HL-60 (cell line): Measurements from ENCODE around the gene SLC30A4.
A peak's percentile ranks its signal among the peaks of the same experiment; 100 is the strongest.

Experiments used
- DNase-seq, 2 experiments: peaks; one replicate each; pipeline ENCODE4 v3.0.0-alpha.2; 2010 to 2020; ENCODE audit warnings: low read depth in 1 of 2, low spot score in 1 of 2
- H3K27ac ChIP-seq: fragments of 250-450 bp; sonication (Bioruptor Pico); replicated peaks from 2 replicates; pipeline ENCODE4 v1.5.1; 2020; ENCODE audit warnings: mild to moderate bottlenecking, moderate library complexity
- H3K27me3 ChIP-seq: fragments of 250-450 bp; sonication (Bioruptor Pico); 2 replicates; pipeline ENCODE4 v1.5.1; 2021; ENCODE audit warnings: mild to moderate bottlenecking, moderate library complexity; ENCODE audit not compliant: insufficient read depth, poor library complexity, severe bottlenecking
- H3K4me3 ChIP-seq: replicated peaks from 2 replicates; pipeline ENCODE4 v1.5.1; 2011; ENCODE audit warnings: mild to moderate bottlenecking, control low read depth, low read length; ENCODE audit not compliant: insufficient read depth
- GABPA ChIP-seq: IDR thresholded peaks from 2 replicates; pipeline ENCODE4 v1.6.1; 2012; ENCODE audit warnings: low read depth
- POLR2AphosphoS5 ChIP-seq: IDR thresholded peaks from 2 replicates; pipeline ENCODE4 v1.6.1; 2012; ENCODE audit warnings: low read depth
- SPI1 ChIP-seq: IDR thresholded peaks from 2 replicates; pipeline ENCODE4 v1.6.1; 2012; ENCODE audit warnings: low read depth, mild to moderate bottlenecking, borderline replicate concordance
- TF ChIP-seq, protein P1 (sequence below): IDR thresholded peaks from 2 replicates; pipeline ENCODE4 v1.6.1; 2012; ENCODE audit warnings: low read depth; ENCODE audit not compliant: insufficient replicate concordance
- TF ChIP-seq, protein P2 (sequence below): IDR thresholded peaks from one replicate; pipeline ENCODE4 v1.5.1; 2011; ENCODE audit warnings: low read length, control low read depth, inconsistent platforms; ENCODE audit not compliant: insufficient read depth

The SLC30A4 gene

DNA sequence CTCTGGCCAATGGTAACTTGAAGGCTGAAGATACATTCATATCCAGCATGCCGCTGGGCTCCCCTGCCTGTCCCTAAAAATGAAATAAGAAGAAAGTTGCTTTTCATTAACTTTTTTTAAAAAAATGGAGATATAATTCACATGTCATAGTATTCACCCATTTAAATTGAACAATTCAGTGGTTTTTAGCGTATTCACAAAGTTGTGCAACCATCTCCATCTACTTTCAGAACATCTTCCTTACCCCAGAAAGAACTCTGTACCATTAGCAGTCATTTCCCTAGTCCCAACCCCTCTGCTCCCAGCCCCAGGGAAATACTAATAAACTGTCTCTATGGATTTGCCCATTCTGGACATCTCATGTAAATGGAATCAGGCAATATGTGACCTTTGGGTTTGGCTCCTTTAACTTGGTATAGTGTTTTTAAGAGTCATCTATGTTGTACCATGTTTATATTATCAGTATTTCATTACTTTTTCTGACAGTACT is 88.4 kb downstream of the SLC30A4 start:
- TF ChIP-seq, protein P1, sequence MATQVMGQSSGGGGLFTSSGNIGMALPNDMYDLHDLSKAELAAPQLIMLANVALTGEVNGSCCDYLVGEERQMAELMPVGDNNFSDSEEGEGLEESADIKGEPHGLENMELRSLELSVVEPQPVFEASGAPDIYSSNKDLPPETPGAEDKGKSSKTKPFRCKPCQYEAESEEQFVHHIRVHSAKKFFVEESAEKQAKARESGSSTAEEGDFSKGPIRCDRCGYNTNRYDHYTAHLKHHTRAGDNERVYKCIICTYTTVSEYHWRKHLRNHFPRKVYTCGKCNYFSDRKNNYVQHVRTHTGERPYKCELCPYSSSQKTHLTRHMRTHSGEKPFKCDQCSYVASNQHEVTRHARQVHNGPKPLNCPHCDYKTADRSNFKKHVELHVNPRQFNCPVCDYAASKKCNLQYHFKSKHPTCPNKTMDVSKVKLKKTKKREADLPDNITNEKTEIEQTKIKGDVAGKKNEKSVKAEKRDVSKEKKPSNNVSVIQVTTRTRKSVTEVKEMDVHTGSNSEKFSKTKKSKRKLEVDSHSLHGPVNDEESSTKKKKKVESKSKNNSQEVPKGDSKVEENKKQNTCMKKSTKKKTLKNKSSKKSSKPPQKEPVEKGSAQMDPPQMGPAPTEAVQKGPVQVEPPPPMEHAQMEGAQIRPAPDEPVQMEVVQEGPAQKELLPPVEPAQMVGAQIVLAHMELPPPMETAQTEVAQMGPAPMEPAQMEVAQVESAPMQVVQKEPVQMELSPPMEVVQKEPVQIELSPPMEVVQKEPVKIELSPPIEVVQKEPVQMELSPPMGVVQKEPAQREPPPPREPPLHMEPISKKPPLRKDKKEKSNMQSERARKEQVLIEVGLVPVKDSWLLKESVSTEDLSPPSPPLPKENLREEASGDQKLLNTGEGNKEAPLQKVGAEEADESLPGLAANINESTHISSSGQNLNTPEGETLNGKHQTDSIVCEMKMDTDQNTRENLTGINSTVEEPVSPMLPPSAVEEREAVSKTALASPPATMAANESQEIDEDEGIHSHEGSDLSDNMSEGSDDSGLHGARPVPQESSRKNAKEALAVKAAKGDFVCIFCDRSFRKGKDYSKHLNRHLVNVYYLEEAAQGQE, result no peak
- no peak for TF ChIP-seq GABPA
- no peak for TF ChIP-seq POLR2AphosphoS5
- TF ChIP-seq, protein P2, sequence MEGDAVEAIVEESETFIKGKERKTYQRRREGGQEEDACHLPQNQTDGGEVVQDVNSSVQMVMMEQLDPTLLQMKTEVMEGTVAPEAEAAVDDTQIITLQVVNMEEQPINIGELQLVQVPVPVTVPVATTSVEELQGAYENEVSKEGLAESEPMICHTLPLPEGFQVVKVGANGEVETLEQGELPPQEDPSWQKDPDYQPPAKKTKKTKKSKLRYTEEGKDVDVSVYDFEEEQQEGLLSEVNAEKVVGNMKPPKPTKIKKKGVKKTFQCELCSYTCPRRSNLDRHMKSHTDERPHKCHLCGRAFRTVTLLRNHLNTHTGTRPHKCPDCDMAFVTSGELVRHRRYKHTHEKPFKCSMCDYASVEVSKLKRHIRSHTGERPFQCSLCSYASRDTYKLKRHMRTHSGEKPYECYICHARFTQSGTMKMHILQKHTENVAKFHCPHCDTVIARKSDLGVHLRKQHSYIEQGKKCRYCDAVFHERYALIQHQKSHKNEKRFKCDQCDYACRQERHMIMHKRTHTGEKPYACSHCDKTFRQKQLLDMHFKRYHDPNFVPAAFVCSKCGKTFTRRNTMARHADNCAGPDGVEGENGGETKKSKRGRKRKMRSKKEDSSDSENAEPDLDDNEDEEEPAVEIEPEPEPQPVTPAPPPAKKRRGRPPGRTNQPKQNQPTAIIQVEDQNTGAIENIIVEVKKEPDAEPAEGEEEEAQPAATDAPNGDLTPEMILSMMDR, result no peak
- TF ChIP-seq SPI1, result no peak
- Histone ChIP-seq H3K27ac (no peak overlapping the region), H3K27me3 (no peaks in the 10 kb centered on the region), H3K4me3 (no peak overlapping the region)
- DNase-seq, result no peak

DNA sequence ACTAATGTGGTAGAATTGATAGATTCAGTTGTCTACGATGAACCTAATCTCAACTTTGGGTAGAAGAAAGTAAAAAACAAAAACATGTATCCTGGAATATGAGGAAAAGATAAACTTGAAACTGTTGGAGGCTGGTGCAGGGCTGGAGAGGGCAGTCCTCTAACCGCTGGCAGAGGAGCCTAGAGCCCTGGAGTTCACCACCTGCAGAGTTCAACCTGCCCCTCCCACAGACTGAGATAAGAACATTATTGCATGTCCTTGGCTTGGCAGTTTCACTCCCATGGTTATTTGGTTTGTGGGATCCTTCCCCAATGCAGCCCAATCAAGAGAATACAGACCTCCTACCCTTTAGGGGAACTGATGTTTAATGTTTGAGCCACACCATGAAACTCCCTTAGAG is 91.0 kb downstream of the SLC30A4 start:
- no peak overlapping the region for H3K27ac ChIP-seq
- H3K27me3 ChIP-seq, result no peaks in the 10 kb centered on the region
- H3K4me3 ChIP-seq, result no peak overlapping the region
- TF ChIP-seq POLR2AphosphoS5 (no peak), SPI1 (no peak), GABPA (no peak)
- TF ChIP-seq, protein P1, result no peak
- TF ChIP-seq, protein P2, result no peak
- no peak for DNase-seq

DNA sequence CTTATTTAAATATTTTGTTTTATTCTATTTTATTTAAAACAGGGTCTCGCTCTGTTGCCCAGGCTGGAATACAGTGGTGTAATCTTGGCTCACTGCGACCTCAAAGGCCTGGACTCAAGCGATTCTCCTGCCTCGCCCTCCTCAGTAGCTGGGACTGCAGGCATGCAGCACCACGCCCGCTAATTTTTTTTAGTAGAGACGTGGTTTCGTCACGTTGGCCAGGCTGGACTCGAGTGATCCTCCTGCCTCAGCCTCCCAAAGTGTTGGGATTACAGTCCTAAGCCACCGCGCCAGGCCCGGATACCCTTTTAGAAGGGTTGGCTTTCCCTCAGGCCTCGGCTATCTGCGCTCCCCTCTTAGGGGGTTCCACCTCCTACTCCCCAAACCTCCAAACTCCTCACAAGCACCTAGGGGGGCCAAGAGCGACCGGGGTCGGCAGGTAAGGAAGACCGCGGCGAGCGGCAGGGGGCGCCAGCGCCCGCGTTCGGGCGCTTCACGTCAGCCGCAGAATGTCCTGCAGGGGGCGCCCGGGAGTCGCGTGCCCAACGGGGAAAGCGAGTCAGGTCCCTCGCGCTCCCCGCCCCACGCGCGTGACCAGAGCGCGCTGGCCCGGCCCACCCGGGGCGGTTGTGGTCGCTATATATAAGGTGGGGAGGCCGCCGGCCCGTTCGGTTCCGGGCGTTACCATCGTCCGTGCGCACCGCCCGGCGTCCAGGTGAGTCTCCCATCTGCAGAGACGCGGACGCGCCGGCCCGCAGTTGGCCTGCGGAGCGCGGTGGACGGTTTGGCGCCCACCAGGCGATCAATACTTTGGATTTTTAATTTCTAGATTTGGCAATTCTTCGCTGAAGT is 92.4 kb downstream of the SLC30A4 start:
- DNase-seq, result peak; percentile 38 to 50
- no peak overlapping the region for H3K27ac ChIP-seq
- peak overlapping the region; percentile 43 for H3K4me3 ChIP-seq
- H3K27me3 ChIP-seq, result no peaks in the 10 kb centered on the region
- TF ChIP-seq POLR2AphosphoS5 (no peak), GABPA (no peak), SPI1 (no peak)
- TF ChIP-seq, protein P2, result peak; percentile 93
- TF ChIP-seq, protein P1, result no peak
